NCI-H1105 treated with DMSO at 0.1 percent for 48 hours (cell line): ENCODE measurements around the gene PWWP2B.

Experiments
- DNase-seq: peaks from one replicate; lab custom pipeline; 2025; lab: John Stamatoyannopoulos, UW

The PWWP2B gene

GRCh38 chr10:132408367-132408781, 11.4 kb downstream of the PWWP2B start:
- no peak for DNase-seq

- no peak for DNase-seq
These were observed 12.0 kb downstream of the PWWP2B start for GRCh38 chr10:132408823-132409666.

- no peak for DNase-seq
These were observed 12.6 kb downstream of the PWWP2B start for GRCh38 chr10:132409667-132410028.

GRCh38 chr10:132410056-132410778, 13.2 kb downstream of the PWWP2B start:
- no peak for DNase-seq

- no peak for DNase-seq
These were observed 14.0 kb downstream of the PWWP2B start for GRCh38 chr10:132410779-132411532.

GRCh38 chr10:132411561-132412253, 14.7 kb downstream of the PWWP2B start:
- no peak for DNase-seq

GRCh38 chr10:132412316-132413192, 15.6 kb downstream of the PWWP2B start:
- DNase-seq, result no peak

- no peak for DNase-seq
These were observed 16.5 kb downstream of the PWWP2B start for GRCh38 chr10:132413226-132414205.

- DNase-seq, result no peak
These were observed 17.5 kb downstream of the PWWP2B start for GRCh38 chr10:132414402-132415016.

GRCh38 chr10:132415255-132415654, 18.3 kb downstream of the PWWP2B start:
- DNase-seq, result no peak

- DNase-seq, result no peak
These were observed 19.0 kb downstream of the PWWP2B start for GRCh38 chr10:132415956-132416355.

GRCh38 chr10:132416566-132417256, 19.7 kb downstream of the PWWP2B start:
- no peak for DNase-seq

GRCh38 chr10:132417257-132417910, 20.4 kb downstream of the PWWP2B start:
- DNase-seq, result no peak

- no peak for DNase-seq
These were observed 21.0 kb downstream of the PWWP2B start for GRCh38 chr10:132417957-132418441.

- DNase-seq, result no peak
These were observed 21.8 kb downstream of the PWWP2B start for GRCh38 chr10:132418527-132419416.

- DNase-seq, result no peak
These were observed 22.8 kb downstream of the PWWP2B start for GRCh38 chr10:132419538-132420468.
